ENCODE measurements around the gene TAF1B.
"Not testable (repeated sequence)": the region's sequence is repeated elsewhere in the genome, so short reads cannot be mapped to it uniquely, and the experiment has no call there.

The TAF1B gene

GRCh38 chr2:9832586-9832985 is 10.7 kb upstream of the TAF1B start:
- DNase-seq: no peak

DNA sequence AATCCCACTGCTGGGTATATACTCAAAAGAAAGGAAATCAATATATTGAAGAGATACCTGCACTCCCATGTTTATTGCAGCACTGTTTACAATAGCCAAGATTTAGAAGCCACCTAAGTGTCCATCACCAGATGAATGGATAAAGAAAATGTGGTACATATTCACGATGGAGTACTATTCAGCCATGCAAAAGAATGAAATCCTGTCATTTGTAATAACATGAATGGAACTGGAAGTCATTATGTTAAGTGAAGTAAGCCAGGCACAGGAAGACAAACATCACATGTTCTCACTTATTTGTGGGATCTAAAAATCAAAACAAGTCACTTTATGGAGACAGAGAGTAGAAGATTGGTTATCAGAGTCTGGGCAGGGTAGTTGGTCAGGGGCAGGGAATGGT is 8.2 kb upstream of the TAF1B start:
- DNase-seq: not testable (repeated sequence)

GRCh38 chr2:9836074-9836473 is 7.2 kb upstream of the TAF1B start:
- peak; percentile 72 for DNase-seq

- DNase-seq: no peak
Measured at GRCh38 chr2:9836517-9836916, 6.8 kb upstream of the TAF1B start.

- DNase-seq: no peak
Measured at GRCh38 chr2:9837451-9837850, 5.8 kb upstream of the TAF1B start.

DNA sequence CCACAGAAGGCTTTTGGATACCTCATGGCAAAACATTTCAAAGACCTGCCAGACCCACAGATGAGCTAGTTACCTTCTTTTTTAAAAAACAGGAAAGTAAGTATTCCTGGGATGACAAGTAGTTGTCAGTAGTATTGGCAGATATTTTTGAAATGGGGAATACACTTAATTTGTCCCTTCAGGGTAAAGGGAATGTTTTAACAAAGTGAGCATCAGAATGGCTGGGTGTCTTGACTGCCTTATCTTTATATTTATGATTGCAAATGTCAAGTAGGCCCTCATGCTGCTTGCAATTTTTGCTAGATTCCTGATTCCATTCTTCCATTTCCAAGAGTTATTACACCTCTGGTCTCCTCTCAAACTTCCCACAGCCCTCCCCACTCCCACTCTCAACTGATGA is 4.9 kb upstream of the TAF1B start:
- DNase-seq: no peak

DNA sequence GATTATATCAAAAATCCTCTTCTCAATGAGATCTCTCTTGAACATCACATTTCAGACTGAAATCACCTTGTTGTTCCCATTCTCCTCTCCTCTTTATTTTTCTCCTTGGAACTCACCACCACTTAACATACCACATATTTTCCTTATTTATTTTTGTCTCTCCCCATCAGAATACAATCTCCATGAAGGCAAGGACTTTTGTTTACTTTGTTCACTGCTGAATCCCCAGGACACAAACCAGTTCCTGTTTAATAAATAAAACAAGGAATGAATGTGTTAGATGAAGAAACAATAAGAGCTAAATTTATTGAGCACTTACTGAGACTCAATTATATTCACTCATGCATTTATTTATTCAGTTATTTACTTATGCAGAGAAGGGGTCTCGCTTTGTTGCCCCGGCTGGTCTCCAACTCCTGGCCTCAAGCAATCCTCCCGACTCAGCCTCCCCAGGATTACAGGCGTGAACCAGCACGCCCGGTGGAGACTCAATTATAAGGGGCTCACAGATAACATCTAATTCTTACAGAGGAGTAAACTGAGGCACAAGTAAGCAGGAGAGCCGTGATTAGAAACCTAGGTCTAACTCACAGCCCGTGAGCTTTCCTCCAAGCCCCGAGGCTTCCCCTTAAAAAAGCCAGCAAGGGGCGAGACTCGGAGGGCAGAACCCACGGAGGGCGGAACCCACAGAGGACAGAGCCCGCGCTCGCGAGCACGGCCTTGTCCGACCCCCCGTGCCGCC is 616 bp upstream of the TAF1B start:
- DNase-seq: no peak

GRCh38 chr2:9844036-9844483 is 786 bp downstream of the TAF1B start:
- no peak for DNase-seq

GRCh38 chr2:9844576-9844975 is 1.3 kb downstream of the TAF1B start:
- DNase-seq: no peak

DNA sequence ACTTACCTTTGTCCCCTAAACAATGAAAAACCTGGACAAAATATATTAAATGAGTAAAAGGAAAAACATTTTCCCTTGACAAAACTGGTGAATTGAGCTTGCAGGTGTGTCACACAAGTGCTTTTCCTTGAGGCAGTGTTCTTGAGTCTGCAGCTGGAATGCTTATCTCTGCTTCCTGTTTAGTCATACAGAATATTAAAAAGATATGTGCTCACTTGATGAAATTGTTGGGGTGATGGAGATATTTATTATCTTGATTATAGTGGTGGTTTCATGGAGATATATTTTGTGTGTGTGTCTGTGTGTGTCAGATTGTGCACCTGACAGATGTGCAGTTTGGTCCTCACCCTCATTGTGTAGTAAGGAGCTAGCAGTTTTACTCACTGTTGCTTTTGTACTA is 3.3 kb downstream of the TAF1B start:
- DNase-seq: no peak

DNA sequence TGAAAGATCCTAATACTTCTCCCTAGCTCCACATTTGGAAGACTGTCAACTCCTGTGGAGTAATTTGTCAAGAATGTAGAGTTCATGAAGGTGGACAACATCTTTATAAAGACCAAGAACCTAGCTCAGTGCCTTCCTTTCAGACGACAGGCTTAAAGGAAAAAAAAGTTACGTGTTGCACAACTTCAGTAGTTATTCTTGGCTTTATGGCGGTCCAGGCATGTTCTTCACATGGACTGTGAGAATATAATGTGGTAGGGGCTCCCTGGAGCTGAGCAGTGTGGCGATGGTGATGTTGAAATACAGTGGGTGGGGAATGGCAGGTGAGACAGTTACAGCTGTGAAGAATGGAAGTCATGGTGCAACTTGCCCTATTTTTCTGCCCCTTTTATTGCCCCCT is 3.9 kb downstream of the TAF1B start:
- DNase-seq: no peak

- no peak for DNase-seq
Measured at GRCh38 chr2:9852881-9853280, 9.6 kb downstream of the TAF1B start.

GRCh38 chr2:9857814-9858729 is 14.8 kb downstream of the TAF1B start:
- no peak for DNase-seq

- DNase-seq: no peak
Measured at GRCh38 chr2:9858730-9859068, 15.4 kb downstream of the TAF1B start.

GRCh38 chr2:9860922-9861580 is 17.8 kb downstream of the TAF1B start:
- not testable (repeated sequence) for DNase-seq

GRCh38 chr2:9867881-9868280 is 24.6 kb downstream of the TAF1B start:
- DNase-seq: no peak

- no peak for DNase-seq
Measured at GRCh38 chr2:9873337-9873736, 30.1 kb downstream of the TAF1B start.

- no peak for DNase-seq
Measured at GRCh38 chr2:9877026-9877425, 33.8 kb downstream of the TAF1B start.

GRCh38 chr2:9877726-9878125 is 34.5 kb downstream of the TAF1B start:
- no peak for DNase-seq

DNA sequence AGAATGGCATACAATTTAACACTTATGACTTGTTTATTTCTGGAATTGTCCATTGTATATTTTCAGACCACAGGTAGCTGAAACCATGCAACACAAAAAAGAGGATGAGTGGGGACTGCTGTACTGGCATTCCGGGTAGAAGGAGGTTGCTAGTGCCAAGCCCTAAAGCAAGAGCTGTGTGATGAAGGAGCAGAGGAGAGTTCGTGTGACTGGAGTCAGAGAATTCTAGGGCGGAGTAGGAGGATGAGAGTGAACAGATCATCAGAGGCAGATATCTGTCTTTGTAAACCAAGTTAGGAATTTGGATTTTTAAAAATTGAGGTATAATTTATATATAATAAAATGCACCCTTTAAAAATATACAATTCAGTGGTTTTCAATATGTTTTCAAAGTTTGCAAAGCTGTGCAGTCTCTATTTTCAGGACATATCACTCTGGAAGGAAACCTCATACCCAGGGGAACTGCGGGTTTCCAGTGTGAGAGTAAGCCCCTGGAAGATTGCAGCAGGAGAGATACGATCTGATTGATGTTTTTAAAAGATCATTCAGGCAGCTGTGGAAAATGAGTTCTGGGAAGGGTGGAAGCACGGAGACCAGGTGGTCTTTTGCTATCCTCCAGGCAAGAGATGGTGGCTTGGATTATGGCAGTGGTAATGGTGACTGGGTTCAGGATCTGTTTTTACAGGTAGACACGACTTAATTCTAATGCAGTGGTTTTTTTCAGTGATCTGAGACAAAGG is 36.4 kb downstream of the TAF1B start:
- no peak for DNase-seq

- DNase-seq: no peak
Measured at GRCh38 chr2:9883897-9884296, 40.6 kb downstream of the TAF1B start.

GRCh38 chr2:9884436-9884835 is 41.2 kb downstream of the TAF1B start:
- no peak for DNase-seq
